NB4 (cell line): ENCODE data around the gene IAPP.

Experiments used
- MYC ChIP-seq: IDR thresholded peaks from 2 replicates; pipeline ENCODE4 v1.6.1; 2011; ENCODE audit warnings: low read depth, low read length
- POLR2A ChIP-seq: IDR thresholded peaks from 2 replicates; pipeline ENCODE4 v1.6.1; 2011; ENCODE audit warnings: mild to moderate bottlenecking; ENCODE audit not compliant: insufficient read length; ENCODE audit errors: extremely low read depth
- TF ChIP-seq, protein P1 (sequence below): IDR thresholded peaks from one replicate; pipeline ENCODE4 v1.5.1; 2012; ENCODE audit warnings: low read depth, low read length
- TF ChIP-seq, protein P2 (sequence below): IDR thresholded peaks from 2 replicates; pipeline ENCODE4 v1.6.1; 2011; ENCODE audit warnings: low read depth, low read length

DNA sequence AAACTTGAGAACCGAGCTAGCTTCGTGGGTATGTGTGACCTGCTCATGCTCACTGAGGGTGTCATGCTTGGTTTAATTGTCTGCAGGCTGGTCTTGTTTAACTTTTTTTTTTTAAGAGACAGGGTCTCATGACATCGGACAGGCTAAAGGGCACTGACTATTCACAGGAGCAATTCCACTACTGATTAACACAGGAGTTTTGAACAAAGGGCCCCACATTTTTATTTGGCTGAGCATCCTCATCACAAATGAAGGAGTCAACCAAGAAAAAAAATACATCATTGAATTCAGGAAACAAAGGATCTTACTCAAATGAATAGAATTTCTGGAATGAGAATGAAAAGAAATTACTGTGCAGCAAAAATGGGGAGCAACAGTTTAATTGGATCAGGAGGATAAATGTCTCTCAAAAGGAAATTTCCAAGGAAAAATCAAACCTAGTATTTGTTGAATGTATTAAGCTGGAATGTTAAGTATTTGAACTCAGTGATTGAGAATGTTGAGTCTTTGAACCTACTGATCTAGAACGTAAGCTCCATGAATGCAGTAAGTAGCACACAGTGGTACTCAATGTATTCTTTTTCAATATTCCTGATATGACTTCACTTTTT is 43.9 kb downstream of the IAPP start:
- TF ChIP-seq, protein P1, sequence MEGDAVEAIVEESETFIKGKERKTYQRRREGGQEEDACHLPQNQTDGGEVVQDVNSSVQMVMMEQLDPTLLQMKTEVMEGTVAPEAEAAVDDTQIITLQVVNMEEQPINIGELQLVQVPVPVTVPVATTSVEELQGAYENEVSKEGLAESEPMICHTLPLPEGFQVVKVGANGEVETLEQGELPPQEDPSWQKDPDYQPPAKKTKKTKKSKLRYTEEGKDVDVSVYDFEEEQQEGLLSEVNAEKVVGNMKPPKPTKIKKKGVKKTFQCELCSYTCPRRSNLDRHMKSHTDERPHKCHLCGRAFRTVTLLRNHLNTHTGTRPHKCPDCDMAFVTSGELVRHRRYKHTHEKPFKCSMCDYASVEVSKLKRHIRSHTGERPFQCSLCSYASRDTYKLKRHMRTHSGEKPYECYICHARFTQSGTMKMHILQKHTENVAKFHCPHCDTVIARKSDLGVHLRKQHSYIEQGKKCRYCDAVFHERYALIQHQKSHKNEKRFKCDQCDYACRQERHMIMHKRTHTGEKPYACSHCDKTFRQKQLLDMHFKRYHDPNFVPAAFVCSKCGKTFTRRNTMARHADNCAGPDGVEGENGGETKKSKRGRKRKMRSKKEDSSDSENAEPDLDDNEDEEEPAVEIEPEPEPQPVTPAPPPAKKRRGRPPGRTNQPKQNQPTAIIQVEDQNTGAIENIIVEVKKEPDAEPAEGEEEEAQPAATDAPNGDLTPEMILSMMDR, result no peak
- TF ChIP-seq POLR2A (no peak), MYC (no peak)
- TF ChIP-seq, protein P2, sequence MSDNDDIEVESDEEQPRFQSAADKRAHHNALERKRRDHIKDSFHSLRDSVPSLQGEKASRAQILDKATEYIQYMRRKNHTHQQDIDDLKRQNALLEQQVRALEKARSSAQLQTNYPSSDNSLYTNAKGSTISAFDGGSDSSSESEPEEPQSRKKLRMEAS, result no peak
